IPS DF 4.7 (cell line): ENCODE data around the gene LHPP.

ENCODE experiments used
- DNase-seq: peaks from one replicate; pipeline ENCODE4 v3.0.0-alpha.2; 2013; ENCODE audit warnings: low spot score; ENCODE audit errors: extremely low read depth

Gene LHPP

DNA sequence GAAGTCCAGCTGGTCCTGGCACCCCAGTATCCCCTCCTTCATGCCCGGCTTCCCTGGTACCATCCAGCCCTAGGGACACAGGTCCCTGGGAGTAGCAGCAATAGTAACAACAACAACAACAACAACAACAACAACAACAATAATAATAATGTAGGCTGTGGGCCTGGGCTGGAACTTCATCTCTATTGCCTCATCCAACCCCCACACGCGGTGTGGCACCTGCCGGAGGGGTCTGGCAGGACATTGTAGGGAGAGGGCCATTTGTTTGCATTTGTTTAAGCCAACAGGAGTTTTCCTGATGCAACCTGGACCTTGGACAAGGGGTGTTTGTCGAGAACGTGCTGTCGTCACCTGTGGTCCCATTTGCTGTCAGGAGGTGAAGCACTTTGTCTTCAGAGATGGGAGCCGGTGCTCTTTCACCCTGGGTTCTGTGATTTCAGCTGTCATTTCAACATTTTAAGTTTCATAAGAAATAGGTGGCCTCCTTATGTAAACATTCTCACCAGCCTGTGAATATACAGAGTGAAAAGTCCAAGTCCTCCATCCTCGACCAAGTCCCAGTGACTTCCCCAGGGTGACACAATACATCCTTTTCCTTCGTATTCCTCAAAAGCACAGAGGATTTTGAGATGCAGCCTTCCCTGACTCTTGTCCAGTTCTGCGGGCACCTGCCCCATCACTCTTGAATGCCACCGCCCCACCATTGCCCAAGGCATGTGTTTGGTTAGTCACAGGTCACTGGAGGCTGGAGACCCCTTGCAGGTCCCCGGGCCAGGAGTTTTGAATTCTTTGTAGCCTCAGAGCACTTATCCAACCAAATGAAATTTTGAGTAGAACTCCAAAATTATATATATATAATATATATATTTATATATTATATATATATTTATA is 9.2 kb downstream of the LHPP start:
- DNase-seq = no peak

DNA sequence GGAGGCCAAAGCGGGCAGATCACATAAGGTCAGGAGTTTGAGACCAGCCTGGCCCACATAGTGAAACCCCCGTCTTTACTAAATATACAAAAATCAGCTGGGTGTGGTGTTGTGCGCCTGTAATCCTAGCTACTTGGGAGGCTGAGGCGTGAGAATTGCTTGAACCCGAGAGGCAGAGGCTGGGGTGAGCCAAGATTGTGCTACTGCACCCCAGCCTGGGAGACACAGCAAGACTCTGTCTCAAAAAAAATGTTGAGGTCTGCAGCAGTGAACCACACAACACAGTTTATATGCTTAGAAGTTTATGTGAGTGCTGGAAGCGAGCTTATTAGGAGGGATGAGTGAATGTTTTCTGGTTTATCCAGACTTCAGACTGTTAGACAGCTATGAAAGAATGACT is 10.4 kb downstream of the LHPP start:
- DNase-seq = no peak

DNA sequence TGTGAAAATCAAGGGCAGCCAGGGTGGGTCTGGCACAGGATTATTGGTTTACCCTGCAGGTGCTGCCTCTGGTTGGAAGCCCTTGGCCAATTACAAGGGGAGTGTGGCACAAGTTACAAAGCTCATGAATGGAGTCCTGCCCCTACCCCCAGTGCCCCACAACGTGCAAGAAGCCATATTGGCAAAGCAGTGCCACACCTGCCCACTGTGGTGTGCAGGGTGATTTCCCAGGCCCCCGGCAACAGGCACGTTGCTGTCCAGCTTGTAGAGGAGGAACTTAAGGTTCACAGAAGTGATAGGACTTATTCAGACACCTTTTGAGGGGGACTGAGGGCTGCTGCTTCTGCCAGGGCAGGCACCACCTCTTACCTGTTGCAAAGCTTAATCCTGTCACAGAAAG is 11.4 kb downstream of the LHPP start:
- no peak for DNase-seq

DNA sequence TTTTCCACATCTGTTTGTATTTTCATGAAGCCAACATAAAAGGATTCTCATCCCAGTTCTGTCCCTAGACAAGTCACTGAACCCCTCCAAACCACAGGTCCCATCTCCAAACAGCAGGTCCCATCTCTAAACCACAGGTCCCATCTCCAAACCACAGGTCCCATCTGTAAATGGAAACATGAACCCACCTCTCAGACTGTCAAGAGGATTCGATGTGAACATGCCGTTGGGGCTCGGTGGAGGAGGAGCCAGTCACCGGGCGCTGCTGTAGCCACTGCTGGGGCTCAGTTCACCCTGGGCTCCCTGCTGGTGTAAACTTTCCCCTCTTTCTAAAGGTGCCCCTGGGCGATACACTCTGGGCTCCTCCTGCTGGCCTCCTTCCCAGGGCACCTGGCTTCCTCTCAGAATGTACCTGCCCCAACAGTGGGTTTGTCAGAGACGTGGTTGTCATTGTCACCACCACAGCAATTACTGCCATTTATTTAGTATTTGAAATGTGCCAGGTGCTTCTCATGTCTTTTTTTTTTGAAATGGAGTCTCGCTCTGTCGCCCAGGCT is 13.0 kb downstream of the LHPP start:
- DNase-seq = no peak

DNA sequence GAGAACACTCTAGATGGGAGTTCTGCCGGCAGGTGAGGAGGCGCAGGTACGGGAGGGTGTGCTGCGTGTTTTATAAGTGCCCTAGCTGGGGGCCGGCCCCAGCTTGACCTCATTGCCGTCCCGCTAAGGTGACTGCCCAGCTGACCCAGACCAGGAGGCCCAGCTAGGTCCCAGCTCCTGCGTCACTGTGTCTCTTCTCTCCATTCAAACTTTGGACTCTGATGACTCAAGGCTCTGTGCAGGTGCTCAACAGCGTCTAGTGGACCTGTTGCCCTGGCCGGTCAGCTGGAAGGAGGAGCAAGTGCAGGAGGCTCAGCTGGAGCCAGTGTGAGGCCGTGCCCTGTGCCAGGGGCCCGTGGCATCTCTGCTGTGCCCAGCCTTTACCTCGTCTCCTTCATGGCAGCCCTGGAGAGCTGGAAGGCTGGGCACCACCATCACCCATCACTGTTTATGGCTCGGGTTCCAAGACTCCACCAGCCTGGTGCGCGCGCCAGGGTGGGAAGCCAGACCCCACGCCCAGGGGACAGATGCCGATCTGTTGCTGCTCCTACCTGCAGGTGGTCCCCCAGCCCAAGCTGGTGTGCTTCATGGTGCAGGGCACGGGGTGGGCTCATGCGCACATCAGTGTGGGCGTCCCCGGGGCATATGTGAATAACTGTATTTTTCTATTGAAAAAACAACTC is 14.6 kb downstream of the LHPP start:
- no peak for DNase-seq

DNA sequence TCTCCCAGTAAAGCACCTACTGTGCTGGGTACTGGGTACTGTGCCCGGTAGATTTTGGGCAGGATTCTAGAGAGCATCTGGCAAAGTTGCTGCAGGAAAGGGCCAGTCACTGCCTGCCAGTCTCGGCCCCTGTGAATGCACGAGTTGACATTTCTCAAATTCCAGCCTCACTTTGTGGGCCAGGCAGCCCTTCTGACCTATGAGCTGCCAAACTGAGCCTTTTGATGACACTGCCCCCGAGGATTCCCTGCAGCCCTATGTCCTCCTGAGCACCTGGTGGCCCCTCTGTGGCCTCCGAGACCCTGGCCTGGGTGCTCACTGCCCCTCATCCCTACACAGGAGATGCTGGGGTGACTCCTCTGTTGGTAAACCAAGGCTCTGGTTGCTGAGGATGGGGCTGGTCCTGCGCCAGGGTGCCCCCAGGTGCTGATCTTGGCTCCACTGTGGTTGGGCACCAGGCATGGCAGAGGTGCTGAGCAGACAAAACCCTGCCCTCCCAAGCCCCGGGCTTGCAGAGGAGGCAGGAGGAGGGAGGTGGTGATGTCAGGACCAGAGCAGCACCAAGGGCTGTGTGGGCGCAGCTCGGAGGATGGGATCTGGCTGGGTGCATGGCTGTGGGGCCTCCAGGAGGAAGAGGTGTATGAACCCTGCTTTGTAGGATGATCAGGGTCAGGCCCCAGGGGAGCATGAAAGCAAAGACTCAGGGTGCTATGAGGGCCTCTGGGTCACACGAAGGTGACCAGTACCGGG is 16.2 kb downstream of the LHPP start:
- DNase-seq = no peak

DNA sequence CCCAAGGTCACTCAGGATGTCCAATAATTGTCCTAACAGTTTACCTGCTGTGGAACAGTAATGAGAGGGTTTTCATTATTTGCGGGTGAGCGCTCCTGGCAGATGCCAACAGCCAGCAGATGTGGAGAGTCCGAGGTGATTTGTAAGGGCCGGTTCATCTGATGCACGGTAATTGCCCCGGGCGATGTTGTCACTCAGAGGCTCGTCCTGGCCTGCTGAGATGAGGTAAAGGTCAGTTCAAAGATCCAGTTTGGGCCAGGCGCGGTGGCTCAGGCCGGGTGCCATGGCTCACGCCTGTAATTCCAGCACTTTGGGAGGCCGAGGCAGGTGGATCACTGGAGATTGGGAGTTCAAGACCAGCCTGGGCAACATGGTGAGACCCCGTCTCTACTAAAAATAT is 16.9 kb downstream of the LHPP start:
- no peak for DNase-seq

DNA sequence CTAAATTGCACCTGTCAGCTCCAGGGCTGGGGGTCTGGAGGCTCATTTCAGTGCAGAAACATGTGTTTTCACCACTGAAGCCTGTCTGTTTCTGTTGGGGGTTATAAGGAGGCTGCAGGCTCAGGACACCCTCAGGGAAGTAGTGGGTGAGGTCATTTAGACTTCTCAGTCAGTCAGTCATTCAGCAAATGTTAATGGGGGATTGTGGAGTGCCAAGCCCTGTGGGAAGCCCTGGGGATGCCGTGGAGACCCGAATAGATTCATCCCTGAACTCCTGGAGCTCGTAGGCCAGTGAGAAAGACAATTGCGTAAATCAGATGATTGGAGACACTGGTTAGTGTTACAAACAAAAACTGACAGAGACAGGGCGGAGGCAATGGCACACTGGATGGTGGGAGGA is 19.2 kb downstream of the LHPP start:
- DNase-seq = no peak

DNA sequence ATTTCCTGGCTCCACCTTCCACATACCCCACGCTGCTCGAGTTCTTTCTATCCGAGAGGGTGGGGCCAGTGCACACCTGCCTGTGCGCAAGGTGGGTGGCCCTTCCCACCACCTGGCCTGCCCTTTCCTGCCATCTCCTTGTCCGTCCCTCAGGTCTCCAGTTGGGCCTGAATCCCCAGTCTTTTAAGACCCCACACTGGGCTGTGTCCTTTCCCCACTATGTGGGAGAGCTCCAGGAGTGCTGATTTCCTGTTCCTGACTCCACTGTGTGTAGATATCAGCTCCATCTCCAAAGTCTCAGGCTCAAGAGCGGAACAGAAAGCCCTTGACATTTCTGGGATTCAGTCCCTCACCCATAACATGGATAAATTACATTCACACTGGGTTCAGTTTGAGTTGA is 20.1 kb downstream of the LHPP start:
- DNase-seq = no peak

DNA sequence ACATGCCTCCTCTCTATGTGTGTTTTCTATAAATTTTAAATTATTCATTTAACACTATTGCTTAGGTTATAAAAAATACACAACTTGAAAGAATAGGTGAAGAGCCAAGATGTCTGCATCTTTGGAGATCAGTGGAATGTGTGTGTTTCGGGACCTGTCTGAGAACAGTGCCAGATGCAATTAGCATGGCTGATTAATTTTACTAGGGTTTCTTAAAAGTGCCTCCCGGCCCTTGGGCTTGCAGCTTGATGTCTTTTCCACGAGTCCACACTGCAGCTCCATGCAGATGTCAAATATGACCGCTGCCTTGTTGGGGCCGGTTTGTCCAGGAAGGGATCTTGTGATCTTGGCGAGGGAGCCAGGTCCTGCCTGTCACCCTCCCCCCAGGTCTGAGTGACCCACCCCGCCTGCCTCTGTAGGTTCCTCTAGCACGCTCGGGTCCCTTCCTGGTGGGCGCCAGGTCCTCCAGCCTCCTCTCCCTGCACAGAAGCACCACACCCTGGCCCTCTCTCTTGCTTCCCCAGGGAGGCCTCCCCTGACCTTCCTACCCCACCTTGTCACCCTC is 20.7 kb downstream of the LHPP start:
- DNase-seq = no peak

DNA sequence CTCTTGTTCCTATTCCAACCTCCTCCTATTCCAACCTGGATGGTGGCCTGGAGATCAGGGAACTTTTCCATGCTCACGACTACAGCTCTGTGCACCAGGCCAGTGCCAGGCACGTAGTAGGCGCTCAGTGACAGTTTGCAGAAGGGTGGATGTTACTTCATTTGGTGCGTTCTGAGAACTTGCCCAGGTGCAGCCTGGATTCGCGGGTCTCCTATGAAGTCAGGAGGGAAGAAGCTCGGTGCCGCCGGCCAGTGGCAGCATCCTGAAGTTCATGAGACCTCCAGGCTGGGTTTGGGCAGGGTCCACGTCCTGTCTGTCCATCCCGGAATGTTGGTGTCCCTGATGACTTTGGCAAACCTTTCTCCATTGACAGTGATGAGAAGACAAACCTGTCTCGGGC is 21.3 kb downstream of the LHPP start:
- no peak for DNase-seq

DNA sequence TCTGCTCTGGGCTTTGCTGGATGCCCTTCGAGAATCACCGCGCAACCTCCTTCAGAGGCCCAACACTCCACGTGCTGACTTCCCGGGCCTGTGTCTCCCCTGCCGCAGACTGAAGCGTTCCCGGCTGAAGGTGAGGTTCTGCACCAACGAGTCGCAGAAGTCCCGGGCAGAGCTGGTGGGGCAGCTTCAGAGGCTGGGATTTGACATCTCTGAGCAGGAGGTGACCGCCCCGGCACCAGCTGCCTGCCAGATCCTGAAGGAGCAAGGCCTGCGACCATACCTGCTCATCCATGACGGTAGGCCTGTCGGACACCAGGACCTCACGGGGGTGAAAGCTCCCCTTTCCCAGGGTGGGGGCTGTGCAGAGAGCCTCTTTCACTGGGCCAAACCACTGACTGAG is 22.4 kb downstream of the LHPP start:
- no peak for DNase-seq

DNA sequence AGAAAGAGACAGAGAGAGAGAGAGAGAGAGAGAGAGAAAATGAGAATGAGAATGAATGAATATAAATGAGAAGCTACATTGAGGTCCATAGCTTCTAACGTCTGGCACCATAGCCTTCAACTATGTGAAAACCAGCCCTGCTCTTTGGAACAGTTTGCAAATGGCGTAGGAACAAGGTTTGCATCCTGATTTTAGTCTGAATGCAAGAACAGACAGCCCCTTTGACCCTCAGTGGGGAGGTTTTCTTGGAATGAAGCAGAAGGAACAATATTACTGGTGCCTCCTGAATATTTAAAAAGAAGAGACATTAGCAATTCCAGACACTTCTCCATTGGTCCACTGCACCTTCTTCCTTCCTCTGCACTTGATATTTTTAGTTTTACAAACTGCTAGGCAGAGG is 23.0 kb downstream of the LHPP start:
- no peak for DNase-seq

DNA sequence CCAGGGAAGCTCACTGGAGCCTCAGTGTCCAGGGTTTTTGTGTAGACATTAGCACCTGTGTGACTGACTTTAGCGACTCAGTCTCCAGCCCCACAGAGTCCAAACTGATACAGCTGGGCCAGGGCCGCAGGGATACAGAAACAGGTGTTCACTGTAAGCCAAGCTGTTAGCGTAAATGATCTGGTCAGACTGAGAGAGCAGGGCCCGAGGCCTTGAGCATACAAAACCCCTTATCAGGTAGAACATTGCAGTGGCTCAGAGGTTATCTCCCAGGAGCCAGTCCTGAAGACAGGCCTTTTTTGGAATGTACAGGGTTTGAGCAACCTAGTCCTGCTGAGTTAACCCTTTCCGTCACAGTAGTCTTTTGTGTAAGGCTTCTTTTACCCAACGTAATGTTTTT is 25.0 kb downstream of the LHPP start:
- DNase-seq = no peak

DNA sequence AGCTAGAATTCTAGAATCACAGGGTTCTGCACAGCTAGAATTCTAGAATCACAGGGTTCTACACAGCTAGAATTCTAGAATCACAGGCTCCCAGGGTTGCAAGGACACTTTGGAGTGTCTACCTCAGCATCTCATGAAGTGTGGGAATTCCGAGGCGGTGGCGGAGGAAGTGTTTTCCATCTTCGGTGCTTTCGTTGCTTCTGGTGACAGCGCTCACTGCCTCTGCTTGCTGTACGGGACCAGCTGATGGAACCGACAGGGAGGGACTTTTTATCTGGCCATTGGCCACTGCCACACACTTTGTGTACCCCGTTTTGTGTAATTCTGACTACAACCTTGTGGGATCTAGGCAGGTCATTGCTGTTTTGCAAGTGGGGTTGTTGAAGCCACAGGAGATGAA is 29.5 kb downstream of the LHPP start:
- no peak for DNase-seq

DNA sequence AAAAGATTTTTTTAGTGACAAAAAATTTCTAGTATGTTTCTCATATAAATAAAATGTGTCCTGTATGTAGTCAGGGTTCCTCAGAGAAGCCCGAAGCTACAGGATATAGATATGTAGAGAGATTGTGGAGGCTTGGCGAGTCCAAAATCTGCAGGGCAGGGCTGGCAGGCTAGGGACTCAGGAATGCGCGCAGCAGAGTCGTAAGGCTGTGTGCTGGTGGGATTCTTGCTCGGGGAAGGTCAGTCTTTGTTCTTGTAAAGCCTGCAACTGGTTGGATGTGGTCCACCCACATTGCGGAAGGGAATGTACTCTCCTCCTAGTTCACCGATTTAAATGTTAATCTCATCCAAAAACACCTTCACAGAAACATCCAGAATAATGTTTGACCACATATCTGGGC is 30.6 kb downstream of the LHPP start:
- DNase-seq = no peak

DNA sequence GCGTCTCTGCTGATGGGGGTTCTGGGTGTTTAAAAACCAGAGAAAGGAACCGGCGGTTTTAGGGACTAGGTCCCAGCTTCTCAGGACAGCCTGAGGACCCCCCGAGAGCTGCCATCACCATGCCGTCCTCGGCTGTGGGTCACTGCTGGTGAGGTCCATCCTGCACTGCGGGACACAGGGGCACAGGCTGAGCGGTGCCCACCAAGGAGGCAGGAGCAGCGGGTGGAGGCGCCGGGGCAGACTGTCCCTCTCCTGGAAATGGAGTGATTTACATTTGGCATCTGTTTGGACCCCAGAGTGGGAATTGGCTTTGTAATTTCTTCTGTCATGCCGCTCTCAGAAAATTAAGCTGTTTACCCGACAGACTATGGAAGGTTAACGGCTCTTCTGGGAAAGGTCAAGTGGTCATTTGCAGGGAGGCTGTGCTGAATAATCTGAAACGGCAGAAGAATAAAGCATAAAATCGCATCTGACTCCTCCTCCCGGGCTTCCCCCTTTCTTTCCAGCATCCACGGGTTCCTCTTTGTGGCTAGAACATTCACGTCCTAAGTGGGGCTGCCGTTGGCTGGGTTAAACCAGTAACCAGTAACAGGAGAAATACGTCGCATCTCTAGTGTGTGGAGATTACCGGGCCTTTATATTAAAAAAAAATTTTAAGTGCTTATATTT is 31.7 kb downstream of the LHPP start:
- no peak for DNase-seq

DNA sequence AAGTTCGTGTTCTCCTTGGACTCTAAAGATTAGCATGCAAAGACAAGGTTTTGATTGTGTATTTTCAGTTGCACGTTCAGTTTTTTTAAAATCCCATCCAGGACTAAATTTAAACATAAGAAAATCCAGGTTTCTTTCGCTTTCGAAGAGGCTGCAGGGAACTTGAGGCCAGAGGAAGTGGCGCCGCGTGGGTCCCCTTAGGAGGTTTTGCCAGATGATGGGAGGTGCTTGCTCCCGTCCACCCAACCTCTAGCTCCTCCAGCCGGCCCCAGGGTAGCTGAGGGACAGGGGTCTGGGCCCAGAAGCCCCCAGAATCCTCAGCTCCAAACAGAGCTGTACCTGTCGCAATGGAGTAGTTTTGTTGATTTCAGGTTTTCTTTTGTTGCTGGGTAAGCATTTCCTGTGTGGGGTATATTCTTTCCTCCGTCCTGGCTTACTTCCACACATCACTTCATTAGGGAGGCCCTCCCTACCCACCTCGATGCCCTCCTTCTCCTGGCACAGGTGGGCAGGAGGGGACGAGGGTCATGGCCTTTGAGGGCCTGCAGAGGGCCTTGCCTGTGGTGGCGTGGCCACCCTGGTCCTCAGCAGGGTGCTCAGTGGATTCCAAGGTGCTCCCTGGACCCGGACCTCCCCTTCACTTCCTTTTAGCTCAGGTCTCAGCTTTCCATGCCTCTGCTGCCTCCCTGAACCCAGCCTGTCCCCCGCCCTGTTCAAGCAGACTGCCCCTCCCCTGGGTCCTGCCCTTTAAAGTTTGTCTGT is 32.6 kb downstream of the LHPP start:
- DNase-seq = no peak

DNA sequence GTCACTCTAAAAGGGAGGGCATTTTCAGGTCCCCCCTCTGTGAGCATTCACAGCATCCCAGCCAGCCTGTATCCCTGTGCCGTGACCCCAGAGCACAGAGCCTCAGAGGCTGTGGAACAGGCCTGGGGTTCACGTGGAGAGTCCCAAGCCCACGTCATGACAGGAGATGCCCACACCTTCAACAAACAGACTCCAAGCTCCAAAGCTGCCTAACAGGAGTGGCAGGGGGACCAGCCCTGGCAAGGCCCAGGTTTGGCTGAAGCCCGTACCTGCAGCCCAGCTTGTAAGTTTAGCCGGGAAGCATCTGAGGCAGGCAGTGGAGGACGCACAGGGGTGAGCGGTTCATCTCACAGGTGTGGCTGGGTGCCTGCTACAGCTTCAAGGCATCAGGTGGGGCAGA is 33.5 kb downstream of the LHPP start:
- DNase-seq = no peak

DNA sequence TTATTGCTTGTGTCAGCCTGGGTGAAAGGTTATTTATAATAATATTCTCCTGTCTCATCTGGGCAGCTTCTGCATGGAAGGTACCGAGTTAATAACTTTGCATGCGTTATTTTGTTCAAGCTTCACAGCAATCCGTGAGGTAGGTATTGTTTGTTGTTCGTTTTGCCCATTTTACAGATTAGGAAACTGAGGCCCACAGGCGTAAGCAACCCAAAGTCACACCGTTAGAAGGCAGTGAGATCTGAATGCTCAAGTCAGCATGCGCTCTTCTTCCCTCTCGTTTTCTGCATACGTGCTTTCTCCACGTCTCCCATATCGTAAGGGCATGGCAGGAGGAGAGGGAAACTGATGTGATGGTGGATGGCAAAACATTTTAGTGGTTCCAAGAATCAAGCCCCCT is 34.1 kb downstream of the LHPP start:
- DNase-seq = no peak
